H9 (cell line): ENCODE data around the gene IGF1. TPM values are rescaled to one million over a fixed set of nuclear protein-coding genes. Genes with fewer than 3 reads are reported as not detected.

ENCODE experiments used
- DNase-seq: peaks from one replicate; pipeline ENCODE4 v3.0.0-alpha.2; 2017
- H2AFZ ChIP-seq: one replicate; pipeline ENCODE4 v1.6.1; 2013; ENCODE audit warnings: mild to moderate bottlenecking, low read length, control low read depth, moderate library complexity
- H2AK5ac ChIP-seq: 2 replicates; pipeline ENCODE4 v1.6.1; 2013; ENCODE audit warnings: low read length, control low read depth, mixed read lengths; ENCODE audit not compliant: insufficient read length
- H2BK120ac ChIP-seq: one replicate; pipeline ENCODE4 v1.6.1; 2013; ENCODE audit warnings: low read depth, mild to moderate bottlenecking, low read length, control low read depth, inconsistent platforms; ENCODE audit not compliant: poor library complexity, severe bottlenecking
- H2BK12ac ChIP-seq: 2 replicates; pipeline ENCODE4 v1.6.1; 2013; ENCODE audit warnings: low read length, control low read depth, mixed read lengths, low read depth; ENCODE audit not compliant: insufficient read length
- H2BK15ac ChIP-seq: 2 replicates; pipeline ENCODE4 v1.6.1; 2013; ENCODE audit warnings: low read depth, low read length, control low read depth
- H2BK20ac ChIP-seq: one replicate; pipeline ENCODE4 v1.6.1; 2013; ENCODE audit warnings: low read depth, mild to moderate bottlenecking, low read length, control low read depth, inconsistent platforms; ENCODE audit not compliant: poor library complexity, severe bottlenecking
- H2BK5ac ChIP-seq: 2 replicates; pipeline ENCODE4 v1.6.1; 2013; ENCODE audit warnings: low read length, control low read depth, mixed read lengths; ENCODE audit not compliant: insufficient read length
- H3K14ac ChIP-seq: 2 replicates; pipeline ENCODE4 v1.6.1; 2013; ENCODE audit warnings: low read length, control low read depth; ENCODE audit not compliant: insufficient read depth
- H3K18ac ChIP-seq: 2 replicates; pipeline ENCODE4 v1.6.1; 2013; ENCODE audit warnings: low read depth, mild to moderate bottlenecking, mixed read lengths, low read length, control low read depth; ENCODE audit not compliant: insufficient read length
- H3K23ac ChIP-seq: 2 replicates; pipeline ENCODE4 v1.6.1; 2013; ENCODE audit warnings: low read length, control low read depth, mixed read lengths, low read depth; ENCODE audit not compliant: insufficient read length
- H3K23me2 ChIP-seq: 2 replicates; pipeline ENCODE4 v1.6.1; 2013; ENCODE audit warnings: low read depth, mild to moderate bottlenecking, mixed read lengths, low read length, control low read depth; ENCODE audit not compliant: insufficient read length, poor library complexity, severe bottlenecking
- H3K27ac ChIP-seq: 2 replicates; pipeline ENCODE4 v1.5.1; 2013; ENCODE audit warnings: low read length, control low read depth, mixed read lengths, low read depth; ENCODE audit not compliant: insufficient read length
- H3K27me3 ChIP-seq: 2 replicates; pipeline ENCODE4 v1.6.1; 2013; ENCODE audit warnings: low read length, control low read depth, inconsistent platforms; ENCODE audit not compliant: insufficient read depth
- H3K4ac ChIP-seq: 2 replicates; pipeline ENCODE4 v1.6.1; 2013; ENCODE audit warnings: low read depth, mild to moderate bottlenecking, control low read depth, inconsistent platforms, low read length, moderate library complexity
- H3K4me1 ChIP-seq: 2 replicates; pipeline ENCODE4 v1.6.1; 2013; ENCODE audit warnings: low read length, control low read depth, inconsistent platforms; ENCODE audit not compliant: insufficient read depth
- H3K4me2 ChIP-seq: 2 replicates; pipeline ENCODE4 v1.6.1; 2013; ENCODE audit warnings: low read length, control low read depth, mixed read lengths; ENCODE audit not compliant: insufficient read length, insufficient read depth
- H3K56ac ChIP-seq: 2 replicates; pipeline ENCODE4 v1.6.1; 2013; ENCODE audit warnings: low read depth, mild to moderate bottlenecking, mixed read lengths, low read length, control low read depth; ENCODE audit not compliant: insufficient read length
- H3K79me1 ChIP-seq: 2 replicates; pipeline ENCODE4 v1.6.1; 2013; ENCODE audit warnings: low read depth, mild to moderate bottlenecking, moderate library complexity, low read length, control low read depth, inconsistent platforms; ENCODE audit not compliant: insufficient read depth, poor library complexity, severe bottlenecking
- H3K79me2 ChIP-seq: 2 replicates; pipeline ENCODE4 v1.6.1; 2013; ENCODE audit warnings: low read length, control low read depth, inconsistent platforms; ENCODE audit not compliant: insufficient read depth
- H3K9ac ChIP-seq: 2 replicates; pipeline ENCODE4 v1.6.1; 2013; ENCODE audit warnings: low read length, control low read depth, mixed read lengths; ENCODE audit not compliant: insufficient read length; ENCODE audit errors: extremely low read depth
- H3K9me3 ChIP-seq: one replicate; pipeline ENCODE4 v1.6.1; 2013; ENCODE audit warnings: low read depth, low read length, inconsistent platforms; ENCODE audit not compliant: control insufficient read depth
- H3T11ph ChIP-seq: one replicate; pipeline ENCODE4 v1.6.1; 2013; ENCODE audit warnings: mild to moderate bottlenecking, low read length, control low read depth, inconsistent platforms
- H4K20me1 ChIP-seq: one replicate; pipeline ENCODE4 v1.6.1; 2013; ENCODE audit not compliant: control insufficient read depth, insufficient read length, insufficient read depth
- H4K5ac ChIP-seq: 2 replicates; pipeline ENCODE4 v1.6.1; 2013; ENCODE audit warnings: low read depth, mild to moderate bottlenecking, mixed read lengths, low read length, control low read depth; ENCODE audit not compliant: insufficient read length
- H4K8ac ChIP-seq: replicated peaks from 2 replicates; pipeline ENCODE4 v1.6.1; 2013; ENCODE audit warnings: low read length, control low read depth, mixed read lengths, low read depth; ENCODE audit not compliant: insufficient read length
- H4K91ac ChIP-seq: 2 replicates; pipeline ENCODE4 v1.6.1; 2013; ENCODE audit warnings: low read depth, mild to moderate bottlenecking, moderate library complexity, mixed read lengths, low read length, control low read depth; ENCODE audit not compliant: insufficient read length
- H3K27ac Mint-ChIP-seq, 3 experiments: 2 replicates in 2 of 3; 3 replicates in 1 of 3; pipeline ENCODE4 v1.8.0; 2020 to 2021; ENCODE audit warnings: mixed read lengths in 3 of 3, mild to moderate bottlenecking in 1 of 3, moderate library complexity in 1 of 3
- H3K27me3 Mint-ChIP-seq: 2 replicates; pipeline ENCODE4 v1.8.0; 2021; ENCODE audit warnings: low read depth, mild to moderate bottlenecking, moderate library complexity, mixed read lengths
- H3K36me3 Mint-ChIP-seq, 3 experiments: 2 replicates in 2 of 3; 3 replicates in 1 of 3; pipeline ENCODE4 v1.8.0; 2020 to 2021; ENCODE audit warnings: low read depth in 3 of 3, mixed read lengths in 3 of 3; ENCODE audit not compliant: insufficient read depth in 1 of 3
- H3K4me1 Mint-ChIP-seq, 2 experiments: 2 replicates each; pipeline ENCODE4 v1.8.0; 2020; ENCODE audit warnings: mixed read lengths in 2 of 2
- H3K4me3 Mint-ChIP-seq, 2 experiments: 2 replicates in 1 of 2; 3 replicates in 1 of 2; pipeline ENCODE4 v1.8.0; 2020 to 2021; ENCODE audit warnings: mild to moderate bottlenecking in 2 of 2, mixed read lengths in 2 of 2, moderate library complexity in 1 of 2
- H3K9me3 Mint-ChIP-seq, 2 experiments: 2 replicates in 1 of 2; 3 replicates in 1 of 2; pipeline ENCODE4 v1.8.0; 2020; ENCODE audit warnings: mild to moderate bottlenecking in 2 of 2, mixed read lengths in 2 of 2, moderate library complexity in 1 of 2
- WGBS: extraction: QIAGEN DNeasy Blood & Tissue Kit; methylation state at CpG from one replicate; pipeline ENCODE4 v1.1.7; 2013; ENCODE audit warnings: missing lambda C conversion rate, low lambda C conversion rate, mixed read lengths; ENCODE audit not compliant: insufficient read length; ENCODE audit errors: extremely low coverage; 5-methylcytosine and 5-hydroxymethylcytosine counted together
- total RNA-seq: library from RNA; stranded (reverse); gene quantifications from 2 replicates; pipeline ENCODE4 v1.2.1, GENCODE V29; 2021
- TF ChIP-seq, protein P1 (sequence below): fragments of 200-600 bp; sonication (generic); conservative IDR thresholded peaks from 3 replicates; pipeline ENCODE4 v1.8.0; 2021; ENCODE audit warnings: antibody characterized with exemption, mild to moderate bottlenecking

IGF1 gene
- total RNA-seq, 1 experiment from 2014 or later: not detected

DNA sequence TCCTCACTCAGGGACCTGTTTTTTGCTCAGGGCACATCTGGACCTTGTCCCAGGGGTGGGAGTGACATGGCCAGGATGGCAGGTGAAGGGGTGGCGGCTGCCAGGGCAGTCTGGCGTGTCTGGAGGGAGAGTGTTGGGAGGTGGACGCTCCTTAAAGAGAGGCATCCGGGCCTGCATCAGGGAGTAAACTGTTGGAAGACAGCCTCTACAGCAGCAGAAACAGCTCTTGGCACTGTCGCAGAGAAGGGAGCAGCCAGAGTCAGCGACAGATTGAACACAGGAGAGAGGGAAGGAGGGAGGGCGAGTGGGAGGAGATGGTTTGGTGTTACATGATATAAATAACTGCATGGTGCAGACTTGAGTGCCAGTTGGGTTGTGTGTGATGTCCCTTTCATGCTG is 52.8 kb downstream of the IGF1 start:
- no peak overlapping the region for H3K27ac ChIP-seq
- no peaks in the 10 kb centered on the region for H3K79me1 ChIP-seq
- H3T11ph ChIP-seq: no peak overlapping the region
- Mint-ChIP-seq H3K9me3 (no peaks in the 10 kb centered on the region), H3K36me3 (no peaks in the 10 kb centered on the region), H3K27me3 (no peaks in the 10 kb centered on the region), H3K4me1 (peaks cover 6 to 12% of the 10 kb centered on the region in 2 experiments), H3K27ac (peak overlapping the region in 2 of 3 experiments; percentile 56 to 81; a peak in 2 of 7 replicates), H3K4me3 (no peak overlapping the region)
- H3K4me2 ChIP-seq: no peak overlapping the region
- H2AK5ac ChIP-seq: no peak overlapping the region
- H2BK5ac ChIP-seq: no peak overlapping the region
- no peak overlapping the region for H3K14ac ChIP-seq
- no peak overlapping the region for H3K18ac ChIP-seq
- DNase-seq: no peak
- no peak overlapping the region for H4K91ac ChIP-seq
- H4K5ac ChIP-seq: no peak overlapping the region
- H2BK120ac ChIP-seq: no peak overlapping the region
- no peak overlapping the region for H3K4ac ChIP-seq
- H3K79me2 ChIP-seq: no peaks in the 10 kb centered on the region
- no peak overlapping the region for H3K23ac ChIP-seq
- WGBS: no CpG with 5 or more reads among the region's 7 CpGs
- H3K9me3 ChIP-seq: no peaks in the 10 kb centered on the region
- no peak overlapping the region for H3K9ac ChIP-seq
- peaks cover 3% of the 10 kb centered on the region; the same call in 1 of the 2 replicates for H3K4me1 ChIP-seq
- no peak overlapping the region for H2BK15ac ChIP-seq
- no peaks in the 10 kb centered on the region for H3K27me3 ChIP-seq
- H2BK12ac ChIP-seq: no peak overlapping the region
- H2BK20ac ChIP-seq: no peak overlapping the region
- H3K23me2 ChIP-seq: no peaks in the 10 kb centered on the region
- H3K56ac ChIP-seq: no peak overlapping the region
- TF ChIP-seq, protein P1, sequence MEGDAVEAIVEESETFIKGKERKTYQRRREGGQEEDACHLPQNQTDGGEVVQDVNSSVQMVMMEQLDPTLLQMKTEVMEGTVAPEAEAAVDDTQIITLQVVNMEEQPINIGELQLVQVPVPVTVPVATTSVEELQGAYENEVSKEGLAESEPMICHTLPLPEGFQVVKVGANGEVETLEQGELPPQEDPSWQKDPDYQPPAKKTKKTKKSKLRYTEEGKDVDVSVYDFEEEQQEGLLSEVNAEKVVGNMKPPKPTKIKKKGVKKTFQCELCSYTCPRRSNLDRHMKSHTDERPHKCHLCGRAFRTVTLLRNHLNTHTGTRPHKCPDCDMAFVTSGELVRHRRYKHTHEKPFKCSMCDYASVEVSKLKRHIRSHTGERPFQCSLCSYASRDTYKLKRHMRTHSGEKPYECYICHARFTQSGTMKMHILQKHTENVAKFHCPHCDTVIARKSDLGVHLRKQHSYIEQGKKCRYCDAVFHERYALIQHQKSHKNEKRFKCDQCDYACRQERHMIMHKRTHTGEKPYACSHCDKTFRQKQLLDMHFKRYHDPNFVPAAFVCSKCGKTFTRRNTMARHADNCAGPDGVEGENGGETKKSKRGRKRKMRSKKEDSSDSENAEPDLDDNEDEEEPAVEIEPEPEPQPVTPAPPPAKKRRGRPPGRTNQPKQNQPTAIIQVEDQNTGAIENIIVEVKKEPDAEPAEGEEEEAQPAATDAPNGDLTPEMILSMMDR: no peak
- no peaks in the 10 kb centered on the region for H4K20me1 ChIP-seq
- H2AFZ ChIP-seq: no peak overlapping the region
- peak overlapping the region; percentile 84 for H4K8ac ChIP-seq
